ENCODE measurements around the gene KLF13. TPM values are rescaled to one million over a fixed set of nuclear protein-coding genes. Genes with fewer than 3 reads are reported as not detected.
A peak's percentile ranks its signal among the peaks of the same experiment; 100 is the strongest.
"Not testable (repeated sequence)": the region's sequence is repeated elsewhere in the genome, so short reads cannot be mapped to it uniquely, and the experiment has no call there.

KLF13 gene
- polyA plus RNA-seq, 3 donors = 67.5 to 76.0 (median 74.1) TPM

DNA sequence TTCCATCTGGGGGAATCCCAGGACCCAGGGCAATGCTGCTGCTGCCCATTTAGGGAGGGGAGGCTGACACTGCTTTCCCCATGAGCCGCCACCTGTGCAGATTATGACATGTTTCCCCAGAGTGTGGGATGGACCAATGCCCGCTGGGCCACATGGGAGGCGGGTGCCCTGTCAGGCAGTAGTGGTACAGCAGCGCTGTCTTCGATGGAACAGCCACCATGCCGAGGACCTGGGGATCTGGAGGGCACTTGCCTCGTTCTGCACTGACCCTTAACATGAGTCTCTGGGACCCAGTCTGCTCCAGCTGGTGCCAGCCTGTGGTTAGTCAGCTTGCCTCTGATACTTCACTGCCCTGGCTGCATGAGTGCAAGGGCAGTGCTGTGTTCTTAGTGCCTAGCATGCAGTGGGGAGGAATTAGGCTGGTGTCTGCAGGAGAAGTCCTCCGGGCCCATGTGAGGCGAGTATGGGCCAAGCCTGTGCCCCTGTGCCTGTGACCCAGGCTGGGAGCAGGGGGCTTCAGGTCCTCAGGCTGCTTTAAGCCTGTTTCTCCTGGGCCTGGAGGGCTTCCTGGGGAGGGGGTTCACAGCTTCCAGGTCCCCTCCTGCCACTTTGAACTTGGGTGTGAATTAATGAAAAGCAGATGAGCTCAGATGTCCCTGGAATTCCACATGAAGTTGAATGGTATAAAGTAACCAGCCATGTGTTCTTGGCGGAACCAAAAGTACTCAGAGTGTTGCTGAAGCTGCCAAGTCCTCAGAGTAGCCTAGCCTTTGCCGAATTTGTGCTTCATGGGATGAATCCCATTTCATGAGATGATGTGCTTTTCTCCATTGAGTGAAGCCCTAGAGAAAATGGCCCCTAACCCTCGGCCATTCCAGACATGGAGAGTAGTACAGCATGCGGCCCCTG, 22.9 kb downstream of the KLF13 start:
- no peak for DNase-seq (ENCODE audit: extremely low read depth in 1 of 11, low read depth in 9 of 11, low spot score in 4 of 11)

DNA sequence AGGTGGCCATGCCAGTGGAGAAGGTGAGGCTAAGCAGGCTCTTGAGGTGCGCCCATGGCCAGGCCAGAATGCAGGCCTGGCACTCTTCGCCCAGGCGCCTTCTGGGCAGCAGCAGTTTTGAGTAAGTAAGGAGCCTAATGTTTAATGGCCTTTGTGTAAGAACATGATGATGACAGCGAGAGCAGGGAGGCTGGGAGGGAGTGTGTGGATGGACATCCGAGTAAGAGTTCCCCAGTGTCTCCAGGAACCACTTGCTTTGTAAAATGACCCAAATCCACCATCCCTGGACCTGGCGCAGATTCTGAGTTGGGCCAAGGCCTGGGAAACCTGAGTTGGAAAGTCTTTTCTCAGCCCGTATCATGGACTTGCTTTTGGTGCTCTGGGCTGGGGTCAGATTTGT, 24.1 kb downstream of the KLF13 start:
- no peak for DNase-seq (ENCODE audit: extremely low read depth in 1 of 11, low read depth in 9 of 11, low spot score in 4 of 11)

DNA sequence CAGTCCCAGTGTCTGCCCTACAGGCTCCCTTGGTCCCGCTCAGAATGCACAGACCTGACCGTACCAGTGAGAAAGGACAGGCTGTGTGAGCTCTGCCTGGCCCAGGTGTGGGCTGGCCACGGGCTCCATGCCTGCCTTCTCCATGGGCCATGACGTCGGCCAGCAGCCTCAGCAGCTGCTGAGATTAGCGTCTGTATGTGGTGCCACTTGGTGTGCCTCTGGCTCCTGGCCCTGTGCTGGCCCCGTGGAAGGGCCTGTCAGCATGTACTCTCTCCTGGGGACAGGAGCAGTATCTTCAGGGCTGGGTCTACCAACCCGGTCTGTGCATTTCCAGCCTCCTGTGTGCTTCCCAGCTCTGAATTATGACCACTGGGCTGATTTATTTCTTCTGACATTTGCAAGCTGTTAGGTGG, 25.7 kb downstream of the KLF13 start:
- no peak for DNase-seq (ENCODE audit: extremely low read depth in 1 of 11, low read depth in 9 of 11, low spot score in 4 of 11)

DNA sequence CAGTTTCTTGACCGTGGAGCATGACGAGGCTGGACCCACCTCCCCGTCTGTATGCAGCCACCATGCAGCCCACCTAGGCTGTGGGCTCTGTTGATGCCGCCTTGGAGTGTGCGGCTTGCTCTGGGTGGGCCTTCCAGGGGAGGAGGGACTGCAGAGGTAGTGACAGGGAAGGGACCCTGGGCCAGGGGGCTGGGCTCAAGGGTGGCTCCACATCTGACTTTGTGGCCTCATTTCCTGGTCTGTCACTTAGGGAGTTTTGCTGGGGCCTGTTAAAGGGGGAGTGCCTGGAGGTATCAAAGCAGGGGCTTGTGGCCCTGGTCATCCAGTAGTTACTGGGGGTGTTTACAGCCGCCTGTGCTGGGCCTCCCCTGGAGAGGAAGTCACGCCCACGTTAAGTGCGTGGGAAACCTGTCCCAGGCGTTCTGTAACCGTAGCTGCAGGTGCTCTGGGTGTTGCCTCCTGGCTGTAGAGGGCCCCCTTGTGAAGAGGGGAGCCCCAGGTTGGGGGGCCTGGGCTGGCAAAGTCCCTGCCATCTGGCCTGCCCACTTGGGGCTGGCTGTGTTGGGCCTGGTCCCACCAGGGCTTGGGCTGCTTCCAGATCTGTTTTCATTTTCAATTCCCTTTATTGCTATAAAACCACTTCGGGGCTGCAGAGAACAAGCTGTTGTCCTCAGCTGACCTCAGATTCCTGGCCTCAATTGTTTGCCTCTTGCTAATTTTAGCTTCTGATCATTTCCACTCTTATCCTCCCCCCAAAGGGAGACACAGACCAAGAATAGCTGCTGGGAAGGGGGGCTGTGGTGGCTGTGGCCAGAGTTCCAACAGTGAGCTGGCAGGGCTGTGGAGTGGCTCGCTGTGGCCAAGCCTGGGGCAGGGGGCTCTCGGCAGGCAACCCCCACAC, 26.5 kb downstream of the KLF13 start:
- peak in 4 of 11 donors; percentile 59 to 77 (median 73) for DNase-seq (ENCODE audit: extremely low read depth in 1 of 11, low read depth in 9 of 11, low spot score in 4 of 11)

DNA sequence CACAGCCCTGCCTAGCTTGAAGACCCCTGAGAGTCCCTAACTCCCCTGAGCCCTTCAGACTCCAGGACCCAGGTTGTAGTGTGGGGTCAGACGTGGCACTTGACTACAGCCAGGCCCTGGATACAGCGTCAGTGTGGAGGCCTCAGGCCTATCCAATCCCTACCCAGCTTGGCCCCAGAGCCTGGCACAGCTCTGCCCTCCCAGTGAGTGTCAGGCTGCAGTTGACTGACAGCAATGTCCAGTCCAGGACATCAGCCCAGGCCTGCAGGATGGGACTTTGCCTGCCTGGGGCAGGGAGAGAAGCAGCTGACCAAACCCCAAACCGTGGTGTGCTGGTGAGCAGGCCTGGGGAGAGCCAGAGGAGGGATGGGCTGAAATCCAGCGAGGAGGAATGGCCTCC, 27.3 kb downstream of the KLF13 start:
- DNase-seq (ENCODE audit: extremely low read depth in 1 of 11, low read depth in 9 of 11, low spot score in 4 of 11) = no peak

DNA sequence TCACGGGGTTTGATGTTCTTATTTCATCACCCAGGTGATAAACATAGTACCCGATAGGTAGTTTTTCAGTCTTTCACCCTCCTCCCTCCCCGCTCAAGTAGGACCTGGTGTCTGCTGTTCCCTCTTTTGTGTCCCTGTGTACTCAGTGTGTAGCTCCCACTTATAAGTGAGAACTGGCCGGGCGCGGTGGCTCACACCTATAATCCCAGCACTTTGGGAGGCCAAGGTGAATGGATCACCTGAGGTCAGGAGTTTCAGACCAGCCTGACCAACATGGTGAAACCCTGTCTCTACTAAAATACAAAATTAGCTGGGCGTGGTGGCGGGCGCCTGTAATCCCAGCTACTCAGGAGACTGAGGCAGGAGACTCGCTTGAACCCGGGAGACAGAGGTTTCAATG, 29.5 kb downstream of the KLF13 start:
- not testable (repeated sequence) for DNase-seq (ENCODE audit: extremely low read depth in 1 of 11, low read depth in 9 of 11, low spot score in 4 of 11)

DNA sequence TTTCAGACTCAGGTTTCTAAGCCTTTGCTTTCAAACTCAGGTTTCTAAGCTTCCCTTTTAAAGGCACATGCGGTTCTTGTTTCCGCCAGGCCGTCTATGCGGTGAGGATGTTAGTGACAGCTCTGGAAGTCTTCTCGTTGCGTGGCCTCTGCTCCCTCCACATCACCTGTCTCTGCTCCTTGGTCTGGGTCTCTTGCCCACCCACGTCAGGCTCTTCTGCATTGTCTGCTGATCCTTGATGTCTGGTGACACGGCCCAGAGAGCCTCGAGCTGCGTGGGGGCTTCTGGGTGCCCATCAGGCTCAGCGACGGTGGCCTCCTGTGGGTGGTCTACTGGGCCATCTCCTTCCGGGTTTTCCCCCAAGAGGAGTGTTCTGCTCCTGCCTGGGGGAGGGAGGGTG, 30.5 kb downstream of the KLF13 start:
- no peak for DNase-seq (ENCODE audit: extremely low read depth in 1 of 11, low read depth in 9 of 11, low spot score in 4 of 11)

DNA sequence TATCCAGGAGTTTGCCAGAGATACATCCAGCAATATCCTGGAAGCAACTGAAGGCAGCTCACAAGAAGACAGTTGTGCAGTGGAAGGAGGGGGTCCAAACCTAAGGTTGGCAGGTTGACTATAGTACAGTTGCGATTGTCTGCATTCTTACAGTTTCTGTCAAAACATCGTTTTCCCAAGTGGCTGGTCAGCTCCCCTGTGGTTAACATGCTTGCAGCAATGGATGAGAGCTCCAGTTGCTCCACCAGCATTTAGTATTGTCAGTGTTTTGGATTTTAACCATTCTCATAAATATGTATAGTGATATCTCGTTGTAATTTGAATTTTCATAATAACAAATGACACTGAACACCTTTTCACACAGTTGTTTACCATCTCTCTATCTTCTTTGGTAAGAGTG, 31.5 kb downstream of the KLF13 start:
- DNase-seq (ENCODE audit: extremely low read depth in 1 of 11, low read depth in 9 of 11, low spot score in 4 of 11) = no peak

DNA sequence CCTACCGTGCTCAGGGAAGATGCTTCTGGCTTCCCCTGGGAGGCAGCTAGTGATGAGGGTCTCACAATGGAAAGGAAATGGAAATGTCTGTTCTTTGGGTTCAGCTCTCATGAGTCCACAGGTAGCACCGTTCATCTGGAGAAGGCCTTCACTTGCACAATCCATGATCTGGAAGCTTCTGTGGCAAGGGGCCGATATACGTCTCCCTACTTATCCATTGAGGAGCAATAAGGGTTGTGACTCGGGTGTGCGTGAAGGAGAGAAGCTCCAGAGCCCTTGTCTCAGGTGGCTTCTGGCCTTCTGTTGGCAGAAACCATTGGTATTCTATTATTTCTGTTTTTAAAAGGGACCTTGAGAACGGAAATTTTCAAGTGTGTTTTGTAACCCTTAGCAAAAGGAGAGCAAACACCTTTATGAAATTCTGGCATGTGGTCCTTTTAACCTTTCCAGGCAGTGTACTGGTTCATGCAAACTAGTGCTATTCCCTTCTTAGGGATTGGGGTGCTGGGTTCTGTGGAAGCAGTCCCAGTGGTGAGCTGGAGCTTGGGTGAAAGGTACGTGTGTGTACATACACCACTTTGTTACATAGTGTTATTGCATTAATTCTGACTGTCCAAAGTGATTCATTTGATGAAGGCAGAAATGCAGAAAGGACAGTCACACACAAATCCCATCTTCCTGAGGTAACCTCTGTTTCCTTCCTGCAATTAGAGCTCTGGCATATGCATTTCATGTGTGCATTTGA, 32.5 kb downstream of the KLF13 start:
- no peak for DNase-seq (ENCODE audit: extremely low read depth in 1 of 11, low read depth in 9 of 11, low spot score in 4 of 11)

DNA sequence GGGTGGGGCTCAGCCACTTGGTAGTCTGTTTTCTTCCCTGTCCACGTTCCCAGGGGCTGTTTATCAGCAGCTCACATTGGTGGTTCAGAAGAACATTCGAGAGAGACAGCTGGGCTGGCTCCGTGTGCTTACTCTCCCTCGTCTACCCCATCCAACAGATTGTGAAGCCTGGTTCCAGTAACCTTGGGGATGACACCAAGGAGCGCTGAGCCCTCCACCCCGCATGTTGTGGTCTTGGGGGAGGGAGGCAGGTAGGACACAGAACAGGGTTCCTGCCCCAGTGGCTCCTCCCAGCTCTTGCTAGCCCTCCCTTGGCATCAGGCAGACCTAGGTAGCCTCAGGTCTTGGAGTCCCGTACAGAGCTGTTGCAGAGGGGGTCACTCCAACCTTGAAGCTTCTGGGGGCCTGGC, 33.1 kb downstream of the KLF13 start:
- no peak for DNase-seq (ENCODE audit: extremely low read depth in 1 of 11, low read depth in 9 of 11, low spot score in 4 of 11)

DNA sequence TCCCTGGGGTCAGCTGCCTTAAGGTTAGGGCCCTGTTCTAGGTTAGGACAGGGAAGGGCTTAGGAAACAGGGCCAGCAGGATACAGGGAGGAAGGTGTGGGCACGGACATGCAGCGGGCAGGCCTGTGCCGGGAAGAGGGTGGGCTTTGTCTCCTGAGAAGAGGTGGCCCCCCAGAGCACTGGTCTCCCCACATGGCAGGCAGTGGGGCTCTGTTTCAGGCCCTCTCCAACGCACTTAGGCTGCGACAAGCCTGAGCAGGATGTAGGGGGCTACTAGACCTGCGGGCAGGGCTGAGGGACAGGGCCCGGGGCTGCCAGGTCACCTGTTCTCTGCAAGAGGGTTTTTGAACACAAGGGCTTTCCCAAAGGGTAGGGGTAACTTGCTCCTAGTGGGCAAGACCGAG, 33.5 kb downstream of the KLF13 start:
- DNase-seq (ENCODE audit: extremely low read depth in 1 of 11, low read depth in 9 of 11, low spot score in 4 of 11) = no peak

DNA sequence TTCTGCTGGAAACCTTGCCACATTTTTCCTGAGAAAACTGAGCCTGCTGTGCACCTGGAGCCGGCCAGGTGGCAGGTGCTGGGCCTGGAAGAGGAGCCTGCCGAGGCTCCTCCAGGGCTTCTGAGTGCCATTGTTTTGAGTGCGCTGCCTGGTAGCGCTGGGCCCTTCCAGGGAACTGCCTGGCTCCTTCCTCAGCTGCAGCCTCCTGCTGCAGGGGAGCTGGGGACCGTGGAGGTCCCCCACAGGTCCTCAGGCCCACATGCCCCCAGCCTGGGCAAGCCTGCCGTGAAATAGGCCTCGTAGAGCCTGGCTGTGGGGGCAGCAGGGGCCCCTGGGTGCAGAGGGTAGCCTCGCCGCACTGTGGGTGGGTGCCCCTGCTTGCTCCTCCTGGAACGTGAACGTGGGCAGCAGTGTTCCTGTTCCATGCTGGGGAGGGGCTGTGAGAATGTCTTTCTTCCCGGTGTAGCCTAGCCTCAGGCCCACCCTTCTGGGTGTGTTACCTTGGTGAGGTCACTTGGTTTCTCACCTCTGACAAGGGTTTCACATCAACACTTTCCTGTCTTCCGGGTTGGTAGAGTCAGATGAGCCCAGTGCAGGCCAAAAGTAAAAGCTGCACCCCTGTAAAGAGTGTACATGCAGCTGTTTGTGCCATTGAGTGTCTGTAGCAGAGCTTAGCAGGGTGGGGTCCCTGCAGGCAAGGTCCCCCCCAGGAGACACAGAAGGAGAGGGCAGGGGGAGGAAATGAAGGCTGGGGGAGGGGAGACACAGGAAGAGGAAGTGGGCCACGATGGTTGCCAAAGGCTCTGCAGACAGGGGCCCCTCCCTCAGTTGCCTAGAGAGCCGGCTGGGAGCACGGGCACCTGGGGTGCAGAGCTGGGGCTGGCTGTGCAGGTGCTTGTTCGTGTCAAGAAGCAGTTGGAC, 34.5 kb downstream of the KLF13 start:
- DNase-seq (ENCODE audit: extremely low read depth in 1 of 11, low read depth in 9 of 11, low spot score in 4 of 11) = no peak

DNA sequence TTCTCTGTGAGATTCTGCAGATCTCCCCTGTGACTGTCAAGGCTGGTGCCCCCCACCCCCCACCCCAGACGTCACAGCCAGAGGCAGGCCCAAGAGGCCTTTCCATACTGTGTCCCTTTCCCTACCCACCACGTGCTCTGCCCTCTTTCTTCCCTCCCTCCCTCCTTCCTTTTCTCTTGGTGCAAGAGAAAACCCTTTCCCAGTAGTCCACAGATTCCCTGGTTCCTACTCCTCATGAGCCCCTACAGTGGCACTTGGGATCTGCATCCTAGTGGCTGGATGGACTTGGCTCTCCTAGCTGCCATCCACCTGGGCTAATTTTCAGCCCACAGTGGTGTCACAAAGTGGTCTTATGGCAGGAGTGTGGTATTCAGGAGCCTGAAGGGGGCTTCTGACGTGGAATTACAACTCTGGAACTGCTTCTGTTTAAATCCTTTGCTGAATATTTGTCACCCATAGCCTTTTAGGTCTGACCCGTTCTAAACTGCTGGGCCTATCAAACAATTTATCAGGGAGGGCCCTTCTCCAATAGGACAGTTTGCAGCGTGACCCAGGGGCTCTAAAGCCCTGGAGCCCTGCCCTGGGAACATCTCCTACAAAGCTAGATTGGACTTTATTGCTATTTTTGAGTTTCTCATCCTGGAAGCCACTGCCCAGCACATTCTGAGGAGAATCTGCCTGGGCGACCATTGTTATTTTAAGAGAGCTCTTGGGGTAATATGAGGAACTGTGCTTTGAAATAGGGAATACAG, 35.3 kb downstream of the KLF13 start:
- DNase-seq (ENCODE audit: extremely low read depth in 1 of 11, low read depth in 9 of 11, low spot score in 4 of 11) = no peak

DNA sequence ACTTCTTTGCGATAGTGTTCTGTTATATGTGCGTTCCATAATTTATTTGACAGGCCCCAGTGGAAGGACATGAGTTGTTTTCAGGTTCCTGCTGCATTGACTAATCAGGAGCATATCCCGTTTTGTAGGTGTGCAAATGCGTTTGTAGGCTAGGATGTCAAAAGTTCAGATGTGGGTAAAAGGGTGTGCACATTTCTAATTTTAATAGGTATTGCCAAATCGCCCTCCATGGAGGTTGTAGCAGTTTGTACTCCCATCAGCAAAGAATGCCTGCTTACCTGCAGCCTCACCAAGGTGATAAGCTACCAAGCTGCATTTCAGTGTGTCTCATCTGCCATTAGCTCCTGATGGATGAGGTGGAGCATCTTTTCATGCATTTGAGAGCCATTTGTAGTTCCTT, 36.3 kb downstream of the KLF13 start:
- no peak for DNase-seq (ENCODE audit: extremely low read depth in 1 of 11, low read depth in 9 of 11, low spot score in 4 of 11)

DNA sequence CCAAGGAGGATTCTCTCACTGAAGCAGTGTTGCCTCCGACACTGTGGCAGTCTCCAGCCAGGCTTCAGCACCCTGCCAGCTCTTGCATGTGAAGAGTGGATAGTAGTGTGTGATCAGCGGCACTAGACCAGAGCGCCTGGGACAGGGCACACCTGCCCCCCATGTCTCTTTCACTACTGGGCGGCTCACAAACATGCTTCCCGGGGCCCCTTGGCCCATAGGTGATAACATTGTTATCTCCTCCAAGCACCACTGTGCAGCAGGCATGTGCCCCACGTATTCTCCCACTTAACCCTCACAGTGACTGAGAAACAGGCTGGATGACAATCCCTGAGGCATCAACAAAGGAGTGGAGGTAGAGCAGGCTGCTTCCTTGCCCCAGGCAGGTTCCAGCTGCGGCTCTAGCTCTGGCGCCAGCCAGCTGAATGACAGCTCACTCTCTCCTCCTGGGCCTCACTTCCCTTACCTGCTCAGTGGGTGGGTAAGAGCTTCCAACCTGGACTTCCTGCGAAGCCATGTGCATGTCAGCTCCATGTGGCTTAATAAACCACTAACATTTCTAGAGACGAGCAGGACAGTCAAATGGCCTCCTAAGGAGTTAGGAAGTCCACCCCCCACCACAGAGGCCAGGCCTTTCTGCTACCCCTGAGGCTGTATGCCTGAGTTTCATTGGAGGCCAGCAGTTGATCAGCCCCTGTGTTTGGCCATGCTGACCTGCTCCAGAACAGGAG, 37.8 kb downstream of the KLF13 start:
- DNase-seq (ENCODE audit: extremely low read depth in 1 of 11, low read depth in 9 of 11, low spot score in 4 of 11) = no peak

DNA sequence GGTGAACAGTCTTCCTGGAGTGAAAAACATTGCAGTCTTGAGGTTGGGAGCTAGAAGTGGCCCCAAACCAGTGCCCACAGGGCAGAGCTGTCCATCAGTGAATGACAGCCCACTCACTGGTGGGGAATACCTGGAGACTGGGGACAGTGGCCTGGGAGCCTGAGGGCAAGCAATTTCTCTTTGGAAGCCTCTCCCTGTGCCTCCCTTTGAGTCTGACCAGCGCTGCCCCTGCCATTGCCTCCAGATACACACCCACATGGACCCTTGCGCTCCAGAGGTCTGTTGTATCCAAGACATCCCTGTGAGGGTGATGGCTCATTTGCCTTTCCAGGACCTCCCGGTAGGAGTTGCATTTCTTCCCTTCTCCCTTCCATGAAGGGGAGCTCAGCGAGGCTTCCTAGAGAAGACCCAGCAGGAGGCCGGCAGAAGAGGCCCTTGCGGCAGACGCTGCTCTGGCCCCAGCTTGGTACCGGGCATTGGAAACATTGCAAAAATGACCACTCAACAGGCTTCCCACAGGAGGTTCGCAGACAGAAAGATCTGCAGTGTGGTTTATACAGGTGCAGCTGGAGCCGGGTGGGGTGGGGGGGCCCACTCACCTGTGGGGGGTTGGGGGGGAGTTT, 38.5 kb downstream of the KLF13 start:
- DNase-seq (ENCODE audit: extremely low read depth in 1 of 11, low read depth in 9 of 11, low spot score in 4 of 11) = no peak

All from renal cortex interstitium (tissue), 11 donors.